Fibroblast of pulmonary artery (primary cell): Measurements from ENCODE around the gene JUNB.
A peak's percentile ranks its signal among the peaks of the same experiment; 100 is the strongest.

Source experiments
- DNase-seq: peaks from one replicate; pipeline ENCODE4 v3.0.0-alpha.2; 2010; ENCODE audit warnings: low read depth
- H3K4me3 ChIP-seq: replicated peaks from 2 replicates; pipeline ENCODE4 v1.5.1; 2011; ENCODE audit warnings: low read depth, mild to moderate bottlenecking, control low read depth, low read length, moderate library complexity
- TF ChIP-seq, protein P1 (sequence below): IDR thresholded peaks from 2 replicates; pipeline ENCODE4 v1.5.1; 2011; ENCODE audit warnings: mild to moderate bottlenecking, control low read depth, low read length, inconsistent platforms; ENCODE audit errors: missing control alignments

JUNB gene

DNA sequence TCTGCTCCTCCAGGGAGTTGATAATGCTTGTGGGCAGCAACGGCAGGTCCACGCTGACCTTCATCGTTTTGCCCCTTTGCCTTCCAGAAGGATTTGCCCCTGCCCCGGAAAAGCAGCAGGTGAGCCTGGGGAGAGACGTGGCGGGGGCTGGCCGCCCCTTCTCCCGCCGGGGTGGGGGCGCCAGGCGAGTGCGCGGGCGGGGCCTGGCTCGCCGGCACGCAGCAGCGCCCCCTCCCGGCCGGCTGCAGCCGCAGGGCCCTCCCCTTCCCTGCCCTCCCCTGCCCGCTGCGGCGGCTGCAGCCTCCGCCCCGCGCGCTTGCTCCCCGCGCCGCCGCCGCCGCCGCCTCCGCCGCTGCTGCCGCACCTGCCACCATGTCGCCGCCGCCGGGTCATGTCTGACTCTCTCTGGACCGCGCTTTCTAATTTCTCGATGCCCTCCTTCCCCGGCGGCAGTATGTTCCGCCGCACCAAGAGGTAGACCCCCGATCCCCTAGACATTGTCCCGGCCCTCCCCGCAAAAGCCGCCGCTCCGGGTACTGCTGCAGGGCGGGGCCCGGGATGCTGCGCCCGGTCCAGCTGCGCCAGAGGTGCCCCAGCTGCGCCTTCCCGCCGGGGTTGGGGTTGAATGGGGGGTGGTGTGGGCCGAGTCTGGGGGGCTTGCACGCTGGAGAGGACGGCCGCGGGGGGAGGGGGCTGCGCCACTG lies 47.0 kb downstream of the JUNB start, which contains the start of gene MAST1:
Gene MAST1 (plus strand): TSS at position 334 of the 704 bp plus-strand sequence. CDS start 58 bp downstream, at position 392.
- H3K4me3 ChIP-seq = no peak within 1 kb of the TSS
- TF ChIP-seq, protein P1, sequence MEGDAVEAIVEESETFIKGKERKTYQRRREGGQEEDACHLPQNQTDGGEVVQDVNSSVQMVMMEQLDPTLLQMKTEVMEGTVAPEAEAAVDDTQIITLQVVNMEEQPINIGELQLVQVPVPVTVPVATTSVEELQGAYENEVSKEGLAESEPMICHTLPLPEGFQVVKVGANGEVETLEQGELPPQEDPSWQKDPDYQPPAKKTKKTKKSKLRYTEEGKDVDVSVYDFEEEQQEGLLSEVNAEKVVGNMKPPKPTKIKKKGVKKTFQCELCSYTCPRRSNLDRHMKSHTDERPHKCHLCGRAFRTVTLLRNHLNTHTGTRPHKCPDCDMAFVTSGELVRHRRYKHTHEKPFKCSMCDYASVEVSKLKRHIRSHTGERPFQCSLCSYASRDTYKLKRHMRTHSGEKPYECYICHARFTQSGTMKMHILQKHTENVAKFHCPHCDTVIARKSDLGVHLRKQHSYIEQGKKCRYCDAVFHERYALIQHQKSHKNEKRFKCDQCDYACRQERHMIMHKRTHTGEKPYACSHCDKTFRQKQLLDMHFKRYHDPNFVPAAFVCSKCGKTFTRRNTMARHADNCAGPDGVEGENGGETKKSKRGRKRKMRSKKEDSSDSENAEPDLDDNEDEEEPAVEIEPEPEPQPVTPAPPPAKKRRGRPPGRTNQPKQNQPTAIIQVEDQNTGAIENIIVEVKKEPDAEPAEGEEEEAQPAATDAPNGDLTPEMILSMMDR = no peak
- no peak for DNase-seq

DNA sequence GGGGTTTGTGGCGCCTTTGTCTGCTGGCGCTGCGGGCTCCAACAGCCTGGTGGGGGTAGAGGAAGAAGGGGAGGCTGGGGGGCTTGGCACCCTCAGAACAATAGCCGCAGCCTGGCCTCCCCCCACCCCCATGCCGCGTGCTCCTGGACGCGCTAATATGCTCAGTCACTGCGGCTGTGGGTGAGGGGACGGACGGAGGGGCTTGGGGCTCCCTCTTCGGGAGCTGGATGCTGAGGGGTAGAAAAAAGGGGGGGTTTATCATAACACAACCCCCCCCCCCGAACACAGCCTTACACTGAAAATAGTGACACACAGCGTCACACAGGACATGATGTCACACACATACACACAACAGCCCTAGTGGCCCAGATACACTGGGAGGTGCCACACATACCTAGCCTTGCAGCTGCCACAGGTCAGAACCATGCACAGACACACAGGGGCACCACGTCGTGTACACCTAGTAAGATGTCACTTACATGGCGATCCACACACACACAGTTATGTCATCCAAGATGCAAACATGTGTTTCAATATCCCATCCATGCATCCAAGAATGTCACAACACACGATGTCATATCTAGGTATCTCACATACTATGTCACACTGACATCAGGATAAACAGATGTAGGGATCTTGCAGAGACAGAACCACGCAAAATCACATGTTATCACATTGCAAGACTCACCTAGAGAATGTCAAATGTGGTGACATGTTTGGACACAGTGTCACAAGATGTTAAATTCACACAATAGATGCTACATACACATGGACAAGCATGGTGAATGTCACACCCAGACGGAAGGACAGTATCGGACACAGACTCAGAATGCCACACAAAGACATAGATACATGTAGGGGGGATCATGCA lies 47.8 kb downstream of the JUNB start:
- no peak for DNase-seq
- TF ChIP-seq, protein P1 = no peak
- no peak overlapping the region for H3K4me3 ChIP-seq

DNA sequence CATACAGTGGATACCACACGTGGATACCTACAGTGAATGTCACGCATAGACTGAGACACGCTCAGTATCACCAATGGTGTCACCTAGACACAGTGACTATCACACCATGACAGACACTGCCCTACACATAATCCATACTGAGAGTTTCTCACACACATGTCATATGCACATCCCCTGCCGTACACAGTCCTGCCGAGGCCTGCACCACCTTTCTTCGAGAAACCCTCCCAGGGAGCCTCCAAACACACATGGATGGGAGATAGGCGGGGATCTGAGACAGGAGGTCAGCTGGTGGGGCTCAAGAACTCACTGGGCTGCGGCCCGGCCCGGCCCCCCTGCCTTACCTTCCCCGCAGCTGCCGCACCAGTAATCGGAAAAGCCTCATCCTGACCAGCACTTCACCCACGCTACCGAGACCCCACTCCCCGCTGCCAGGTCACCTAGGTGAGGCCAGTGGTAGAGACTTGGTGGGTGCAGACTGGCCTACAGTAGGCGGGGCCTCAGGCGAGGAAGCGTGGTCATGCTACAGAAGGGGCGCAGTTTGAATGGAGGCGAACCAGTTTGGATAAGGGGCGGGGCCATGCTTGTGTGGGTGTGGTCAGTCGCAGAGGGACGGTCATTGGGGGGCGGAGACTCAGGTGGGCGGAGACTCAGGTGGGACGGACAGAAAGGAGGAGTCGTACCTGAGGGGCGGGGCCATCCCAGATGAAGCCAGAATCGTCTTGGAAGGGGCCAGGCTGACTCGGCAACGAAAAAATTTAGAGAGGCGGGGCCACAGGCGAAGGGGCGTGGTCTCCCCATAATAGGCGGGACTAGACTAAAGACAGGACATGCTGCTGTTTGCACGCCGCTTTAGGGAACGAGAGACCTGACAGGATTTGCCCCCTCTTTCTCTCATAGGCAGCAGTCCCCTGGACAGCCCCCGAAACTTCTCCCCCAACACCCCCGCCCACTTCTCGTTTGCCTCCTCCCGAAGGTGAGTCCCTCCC lies 49.1 kb downstream of the JUNB start:
- DNase-seq = peak; percentile 80

DNA sequence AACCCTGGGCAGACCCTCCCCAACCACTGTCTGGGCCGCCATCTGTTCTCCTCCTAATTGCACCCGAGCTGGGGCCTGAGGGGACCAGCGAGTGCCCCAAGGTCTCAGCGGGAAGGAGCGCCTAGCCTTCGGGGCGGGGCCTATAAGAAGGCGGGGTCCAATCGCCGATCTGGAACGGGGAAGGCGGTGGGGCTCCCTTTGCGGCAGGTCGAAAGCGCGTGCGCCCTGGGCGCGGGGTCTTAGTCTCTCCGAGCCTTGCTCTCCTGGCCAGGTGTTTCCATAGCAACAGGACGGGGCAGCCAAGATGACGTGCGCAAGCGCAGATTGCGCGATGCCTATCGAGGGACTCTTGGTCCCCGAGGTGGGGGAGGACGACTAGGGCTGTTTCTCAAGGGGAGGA lies 49.8 kb downstream of the JUNB start:
- DNase-seq = peak; percentile 49
- peak overlapping the region; percentile 40 for H3K4me3 ChIP-seq
- TF ChIP-seq, protein P1 = no peak

More for the DNA sequence above, 49.1 kb downstream of the JUNB start:
- TF ChIP-seq, protein P1 = no peak
- H3K4me3 ChIP-seq = peak overlapping the region; percentile 40

DNA sequence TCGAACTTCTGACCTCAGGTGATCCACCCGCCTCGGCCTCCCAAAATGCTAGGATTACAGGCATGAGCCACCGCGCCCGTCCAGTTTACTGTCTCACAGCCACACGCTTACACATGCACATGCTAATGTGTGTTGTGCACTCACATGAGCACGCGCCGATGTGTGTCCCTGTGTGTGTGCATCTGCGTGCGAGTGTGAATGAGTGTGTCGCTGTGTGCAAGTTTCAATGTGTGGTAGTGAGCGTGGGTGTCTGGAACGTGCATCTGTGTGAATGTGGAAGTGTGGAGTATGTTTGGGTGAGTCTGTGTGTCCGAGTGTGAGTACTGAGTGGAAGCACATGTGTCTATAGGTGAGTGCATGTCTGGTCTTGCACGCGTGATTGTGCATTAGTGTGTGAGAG lies 51.2 kb downstream of the JUNB start:
- H3K4me3 ChIP-seq = no peak overlapping the region
- TF ChIP-seq, protein P1 = no peak
- DNase-seq = no peak
